Caco-2 (cell line): Measurements from ENCODE around the gene AKR1E2. TPM values are rescaled to one million over a fixed set of nuclear protein-coding genes. Genes with fewer than 3 reads are reported as not detected.

Experiments used
- BruUV-seq: library from RNA; stranded (reverse); fragments of 400-500 nt; replicated peaks from 2 replicates; lab custom pipeline; 2021; lab: Mats Ljungman, UMichigan
- CTCF ChIA-PET: fragments of 300-600 bp; sonication (Branson Sonifier 250); formaldehyde crosslinking; loops from one replicate; lab custom pipeline; 2022; ENCODE audit warnings: antibody characterized with exemption; lab: Charles Lee
- POLR2A ChIA-PET: fragments of 300-600 bp; sonication (Branson Sonifier 250); formaldehyde crosslinking; loops from one replicate; lab custom pipeline; 2022; ENCODE audit warnings: antibody characterized with exemption; lab: Charles Lee
- DNase-seq, 2 experiments: peaks; one replicate each; pipeline versions ENCODE4 v3.0.0 to v3.0.0-alpha.2; 2020 to 2022
- H3K27me3 ChIP-seq: replicated peaks from 2 replicates; pipeline ENCODE4 v1.6.0; 2011; ENCODE audit warnings: low read length; ENCODE audit not compliant: control insufficient read depth, insufficient read depth
- H3K36me3 ChIP-seq: 2 replicates; pipeline ENCODE4 v1.5.1; 2011; ENCODE audit warnings: low read length; ENCODE audit not compliant: control insufficient read depth, insufficient read depth
- H3K4me1 ChIP-seq: fragments of 250-450 bp; sonication (Bioruptor Pico); 2 replicates; pipeline ENCODE4 v1.5.1; 2020; ENCODE audit warnings: mild to moderate bottlenecking
- H3K4me3 ChIP-seq: 2 replicates; pipeline ENCODE4 v1.5.1; 2011; ENCODE audit warnings: low read depth, mild to moderate bottlenecking, control low read depth, low read length
- H3K9me3 ChIP-seq: fragments of 250-450 bp; sonication (Bioruptor Pico); 2 replicates; pipeline ENCODE4 v1.5.1; 2020; ENCODE audit warnings: mild to moderate bottlenecking, moderate library complexity
- H3K27ac Mint-ChIP-seq: one replicate; pipeline ENCODE4 v1.8.0; 2022; ENCODE audit warnings: mixed read lengths; ENCODE audit not compliant: unreplicated experiment
- H3K27me3 Mint-ChIP-seq: one replicate; pipeline ENCODE4 v1.8.0; 2022; ENCODE audit warnings: mixed read lengths; ENCODE audit not compliant: insufficient read depth, unreplicated experiment
- H3K36me3 Mint-ChIP-seq: one replicate; pipeline ENCODE4 v1.8.0; 2022; ENCODE audit warnings: mild to moderate bottlenecking, mixed read lengths; ENCODE audit not compliant: insufficient read depth, unreplicated experiment
- H3K4me1 Mint-ChIP-seq: one replicate; pipeline ENCODE4 v1.8.0; 2022; ENCODE audit warnings: low read depth, mixed read lengths; ENCODE audit not compliant: unreplicated experiment
- H3K4me3 Mint-ChIP-seq: one replicate; pipeline ENCODE4 v1.8.0; 2022; ENCODE audit warnings: mild to moderate bottlenecking, moderate library complexity, mixed read lengths; ENCODE audit not compliant: unreplicated experiment
- H3K9me3 Mint-ChIP-seq: one replicate; pipeline ENCODE4 v1.8.0; 2022; ENCODE audit warnings: mixed read lengths; ENCODE audit not compliant: unreplicated experiment
- CTCF ChIP-seq, 2 experiments: fragments of 200-600 bp in 1 of 2; IDR thresholded peaks; 1 replicate in 1 of 2; 2 replicates in 1 of 2; pipeline versions ENCODE4 v1.5.1 to v1.8.0; 2011 to 2022; ENCODE audit warnings: antibody characterized with exemption in 1 of 2, control low read depth in 1 of 2, inconsistent platforms in 1 of 2, low read depth in 1 of 2, low read length in 1 of 2, mild to moderate bottlenecking in 1 of 2, moderate library complexity in 1 of 2; ENCODE audit not compliant: insufficient read depth in 1 of 2, severe bottlenecking in 1 of 2, unreplicated experiment in 1 of 2
- intact Hi-C: fragments of 100-400 bp; cut with micrococcal nuclease; formaldehyde crosslinking; loops from one replicate; pipeline ENCODE4 v1.10.0; 2022; ENCODE audit not compliant: unreplicated experiment
- total RNA-seq: library from RNA; stranded (reverse); gene quantifications from 2 replicates; pipeline ENCODE4 v1.2.3, GENCODE V29; 2022

The AKR1E2 gene
- total RNA-seq, 1 experiment from 2014 or later, result 68.3 TPM

DNA sequence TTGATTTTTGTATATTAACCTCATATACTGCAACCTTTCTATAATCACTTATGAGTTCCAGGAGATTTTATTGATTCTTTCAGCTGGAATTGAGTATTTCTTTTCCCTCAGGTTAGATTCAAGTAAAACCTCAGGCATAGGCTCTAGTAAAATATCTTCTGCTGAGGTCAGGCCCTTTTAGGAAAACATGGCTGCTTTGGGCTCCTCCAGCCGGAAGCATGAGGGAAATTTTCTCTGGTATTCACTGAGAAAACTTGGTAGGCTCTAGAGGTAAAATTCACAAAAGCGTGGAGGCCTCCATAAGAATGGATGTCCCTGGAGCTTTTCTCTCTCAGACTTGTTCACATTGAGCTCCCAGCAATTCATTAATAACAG, 56.7 kb downstream of the AKR1E2 start:
- Mint-ChIP-seq H3K4me1 (no peaks in the 10 kb centered on the region), H3K27me3 (no peaks in the 10 kb centered on the region), H3K9me3 (no peaks in the 10 kb centered on the region), H3K36me3 (peaks cover 6% of the 10 kb centered on the region), H3K4me3 (no peak overlapping the region), H3K27ac (no peak overlapping the region)
- intact Hi-C loops, result no loop called here
- no peak overlapping the region for H3K4me3 ChIP-seq
- BruUV-seq, result no TSS peak
- no peaks in the 10 kb centered on the region for H3K27me3 ChIP-seq
- H3K4me1 ChIP-seq, result no peaks in the 10 kb centered on the region
- no peaks in the 10 kb centered on the region for H3K36me3 ChIP-seq
- no peak for DNase-seq
- POLR2A ChIA-PET, result no interaction called here
- CTCF ChIA-PET, result no interaction called here
- no peaks in the 10 kb centered on the region for H3K9me3 ChIP-seq
- TF ChIP-seq CTCF (IDR thresholded peaks at IDR 0.05; ENCODE audit: insufficient read depth in 1 of 2, low read depth in 1 of 2, low read length in 1 of 2, severe bottlenecking in 1 of 2, unreplicated experiment in 1 of 2), result no peak

- no peaks in the 10 kb centered on the region for H3K9me3 ChIP-seq
- no peaks in the 10 kb centered on the region for H3K4me1 Mint-ChIP-seq
- BruUV-seq, result no TSS peak
- CTCF ChIA-PET, result no interaction called here
- H3K9me3 Mint-ChIP-seq, result no peaks in the 10 kb centered on the region
- H3K36me3 ChIP-seq, result no peaks in the 10 kb centered on the region
- H3K27me3 Mint-ChIP-seq, result no peaks in the 10 kb centered on the region
- H3K4me3 Mint-ChIP-seq, result no peak overlapping the region
- intact Hi-C loops, result no loop called here
- H3K27me3 ChIP-seq, result no peaks in the 10 kb centered on the region
- no peak for TF ChIP-seq CTCF (IDR thresholded peaks at IDR 0.05; ENCODE audit: insufficient read depth in 1 of 2, low read depth in 1 of 2, low read length in 1 of 2, severe bottlenecking in 1 of 2, unreplicated experiment in 1 of 2)
- POLR2A ChIA-PET, result no interaction called here
- no peak overlapping the region for H3K4me3 ChIP-seq
- H3K36me3 Mint-ChIP-seq, result peaks cover 6% of the 10 kb centered on the region
- DNase-seq, result no peak
- no peaks in the 10 kb centered on the region for H3K4me1 ChIP-seq
- no peak overlapping the region for H3K27ac Mint-ChIP-seq
Observed at GRCh38 chr10:4883079-4883739, 57.2 kb downstream of the AKR1E2 start.

DNA sequence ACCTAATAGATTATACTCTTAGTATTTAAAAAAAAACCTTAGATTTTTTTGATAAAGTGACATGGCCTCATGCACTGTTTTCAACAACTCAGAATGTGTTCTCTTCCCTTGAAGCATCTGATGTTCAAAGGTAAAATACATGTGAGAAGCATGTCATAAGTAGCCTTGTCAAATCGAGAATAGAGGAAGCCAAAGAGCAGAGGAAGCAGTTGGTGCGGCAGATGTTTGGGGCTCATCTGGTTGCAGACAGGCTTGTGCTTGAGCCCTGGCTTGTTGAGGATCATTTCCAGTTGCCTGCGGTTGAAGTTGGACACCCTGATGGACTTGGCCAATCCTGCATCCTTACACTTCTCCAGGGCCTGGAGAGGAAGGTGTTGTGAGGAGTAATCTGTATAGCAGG, 59.2 kb downstream of the AKR1E2 start:
- Mint-ChIP-seq H3K4me3 (no peak overlapping the region), H3K27me3 (no peaks in the 10 kb centered on the region), H3K27ac (no peak overlapping the region), H3K36me3 (peaks cover 6% of the 10 kb centered on the region), H3K9me3 (no peaks in the 10 kb centered on the region), H3K4me1 (no peaks in the 10 kb centered on the region)
- no peak for DNase-seq
- no peaks in the 10 kb centered on the region for H3K36me3 ChIP-seq
- TF ChIP-seq CTCF (IDR thresholded peaks at IDR 0.05; ENCODE audit: insufficient read depth in 1 of 2, low read depth in 1 of 2, low read length in 1 of 2, severe bottlenecking in 1 of 2, unreplicated experiment in 1 of 2), result no peak
- H3K4me1 ChIP-seq, result no peaks in the 10 kb centered on the region
- H3K9me3 ChIP-seq, result no peaks in the 10 kb centered on the region
- no peaks in the 10 kb centered on the region for H3K27me3 ChIP-seq
- ChIA-PET POLR2A (no interaction called here), CTCF (no interaction called here)
- no peak overlapping the region for H3K4me3 ChIP-seq
- intact Hi-C loops, result no loop called here
- no TSS peak for BruUV-seq
